ACC112 (cell line): ENCODE results near the gene BCL3.

Experiments used
- H2AFZ ChIP-seq: fragments of 200-600 bp; sonication (generic); one replicate; pipeline ENCODE4 v1.6.0; 2017; ENCODE audit warnings: antibody characterized with exemption, low read length; ENCODE audit not compliant: unreplicated experiment
- H3K27ac ChIP-seq: fragments of 200-600 bp; sonication (generic); 2 replicates; pipeline ENCODE4 v1.5.1; 2014; ENCODE audit warnings: low read depth, mild to moderate bottlenecking, antibody characterized with exemption, low read length, moderate library complexity
- H3K27me3 ChIP-seq: fragments of 200-600 bp; sonication (generic); 2 replicates; pipeline ENCODE4 v1.6.1; 2014; ENCODE audit warnings: mild to moderate bottlenecking, antibody characterized with exemption, low read length, moderate library complexity, mixed read lengths; ENCODE audit not compliant: insufficient read depth
- H3K36me3 ChIP-seq: fragments of 200-600 bp; sonication (generic); 2 replicates; pipeline ENCODE4 v1.6.1; 2016; ENCODE audit warnings: mild to moderate bottlenecking, antibody characterized with exemption, low read length, moderate library complexity, mixed read lengths; ENCODE audit not compliant: insufficient read depth
- H3K4me1 ChIP-seq: fragments of 200-600 bp; sonication (generic); one replicate; pipeline ENCODE4 v1.6.1; 2016; ENCODE audit warnings: low read length, mixed read lengths; ENCODE audit not compliant: insufficient read depth, unreplicated experiment, control insufficient read depth
- H3K4me3 ChIP-seq: fragments of 200-600 bp; sonication (generic); 2 replicates; pipeline ENCODE4 v1.5.1; 2014; ENCODE audit warnings: mild to moderate bottlenecking, low read depth, low read length
- H3K79me2 ChIP-seq: fragments of 200-600 bp; sonication (generic); one replicate; pipeline ENCODE4 v1.6.0; 2016; ENCODE audit warnings: low read length; ENCODE audit not compliant: control insufficient read depth, unreplicated experiment, insufficient read depth

BCL3 gene

GRCh38 chr19:44742330-44743061 lies 6.0 kb upstream of the BCL3 start:
- H3K36me3 ChIP-seq, result no peaks in the 10 kb centered on the region
- peak overlapping the region; percentile 92 for H3K27ac ChIP-seq
- H3K4me1 ChIP-seq, result peaks cover 45% of the 10 kb centered on the region
- H3K27me3 ChIP-seq, result no peaks in the 10 kb centered on the region
- 0 out of 2 replicates have a peak overlapping the region, but pooled peaks have one; percentile 2 for H3K4me3 ChIP-seq
- H2AFZ ChIP-seq, result no peak overlapping the region
- H3K79me2 ChIP-seq, result no peaks in the 10 kb centered on the region

GRCh38 chr19:44744871-44745332 lies 3.6 kb upstream of the BCL3 start:
- Histone ChIP-seq H3K4me1 (peaks cover 36% of the 10 kb centered on the region), H3K27ac (peak overlapping the region; percentile 71), H2AFZ (no peak overlapping the region), H3K79me2 (peaks cover 12% of the 10 kb centered on the region), H3K4me3 (no peak overlapping the region), H3K36me3 (no peaks in the 10 kb centered on the region), H3K27me3 (no peaks in the 10 kb centered on the region)

GRCh38 chr19:44745341-44745831 lies 3.1 kb upstream of the BCL3 start:
- H3K36me3 ChIP-seq, result no peaks in the 10 kb centered on the region
- no peak overlapping the region for H2AFZ ChIP-seq
- no peaks in the 10 kb centered on the region for H3K27me3 ChIP-seq
- peak overlapping the region; percentile 71 for H3K27ac ChIP-seq
- H3K79me2 ChIP-seq, result peaks cover 17% of the 10 kb centered on the region
- peaks cover 36% of the 10 kb centered on the region for H3K4me1 ChIP-seq
- no peak overlapping the region for H3K4me3 ChIP-seq

GRCh38 chr19:44745887-44746600 lies 2.5 kb upstream of the BCL3 start:
- Histone ChIP-seq H3K4me3 (no peak overlapping the region), H3K36me3 (no peaks in the 10 kb centered on the region), H3K27me3 (no peaks in the 10 kb centered on the region), H2AFZ (no peak overlapping the region), H3K27ac (peak overlapping the region; percentile 71), H3K4me1 (peaks cover 42% of the 10 kb centered on the region), H3K79me2 (peaks cover 24% of the 10 kb centered on the region)

- Histone ChIP-seq H3K79me2 (peaks cover 29% of the 10 kb centered on the region), H3K27ac (no peak overlapping the region), H3K4me1 (peaks cover 41% of the 10 kb centered on the region), H3K4me3 (no peak overlapping the region), H2AFZ (no peak overlapping the region), H3K27me3 (no peaks in the 10 kb centered on the region), H3K36me3 (no peaks in the 10 kb centered on the region)
These were observed 1.9 kb upstream of the BCL3 start for GRCh38 chr19:44746616-44746945.

- Histone ChIP-seq H3K79me2 (peaks cover 29% of the 10 kb centered on the region), H3K36me3 (no peaks in the 10 kb centered on the region), H3K27ac (peak overlapping the region; percentile 92), H3K4me1 (peaks cover 39% of the 10 kb centered on the region), H3K27me3 (no peaks in the 10 kb centered on the region), H3K4me3 (peak overlapping the region; percentile 94), H2AFZ (no peak overlapping the region)
These were observed 1.4 kb upstream of the BCL3 start for GRCh38 chr19:44746946-44747738.

GRCh38 chr19:44747739-44748425 lies 626 bp upstream of the BCL3 start:
- peak overlapping the region; percentile 92 for H3K27ac ChIP-seq
- peaks cover 5% of the 10 kb centered on the region for H3K36me3 ChIP-seq
- no peaks in the 10 kb centered on the region for H3K27me3 ChIP-seq
- H3K4me1 ChIP-seq, result peaks cover 39% of the 10 kb centered on the region
- H3K4me3 ChIP-seq, result peak overlapping the region; percentile 94
- peaks cover 35% of the 10 kb centered on the region for H3K79me2 ChIP-seq
- peak overlapping the region; percentile 66 for H2AFZ ChIP-seq

- H3K36me3 ChIP-seq, result peaks cover 6% of the 10 kb centered on the region
- peaks cover 41% of the 10 kb centered on the region for H3K4me1 ChIP-seq
- H3K4me3 ChIP-seq, result peak overlapping the region; percentile 94
- peak overlapping the region; percentile 92 for H3K27ac ChIP-seq
- peaks cover 36% of the 10 kb centered on the region for H3K79me2 ChIP-seq
- H3K27me3 ChIP-seq, result no peaks in the 10 kb centered on the region
- no peak overlapping the region for H2AFZ ChIP-seq
These were observed 784 bp downstream of the BCL3 start for GRCh38 chr19:44749292-44749691.

GRCh38 chr19:44749994-44750393 lies 1.5 kb downstream of the BCL3 start:
- H3K27ac ChIP-seq, result peak overlapping the region; percentile 92
- H3K4me1 ChIP-seq, result peaks cover 45% of the 10 kb centered on the region
- no peaks in the 10 kb centered on the region for H3K27me3 ChIP-seq
- peaks cover 9% of the 10 kb centered on the region for H3K36me3 ChIP-seq
- peaks cover 41% of the 10 kb centered on the region for H3K79me2 ChIP-seq
- peak overlapping the region; percentile 94 for H3K4me3 ChIP-seq
- H2AFZ ChIP-seq, result no peak overlapping the region
